Upper lobe of left lung (tissue), 4 donors: ENCODE results near the gene DHX57.

ENCODE experiments used
- CTCF ChIP-seq, 6 experiments: fragments of 450-650 bp in 4 of 6; fragments of 200-600 bp in 2 of 6; sonication (generic) in 2 of 6; IDR thresholded peaks; one replicate each; pipeline ENCODE4 v1.5.1; 2016 to 2019; ENCODE audit warnings: antibody characterized with exemption in 6 of 6
- POLR2A ChIP-seq, 4 donors: fragments of 450-650 bp; IDR thresholded peaks; one replicate each; pipeline ENCODE4 v1.5.1; 2016 to 2017; ENCODE audit warnings: antibody characterized with exemption in 4 of 4, mild to moderate bottlenecking in 2 of 4

DNA sequence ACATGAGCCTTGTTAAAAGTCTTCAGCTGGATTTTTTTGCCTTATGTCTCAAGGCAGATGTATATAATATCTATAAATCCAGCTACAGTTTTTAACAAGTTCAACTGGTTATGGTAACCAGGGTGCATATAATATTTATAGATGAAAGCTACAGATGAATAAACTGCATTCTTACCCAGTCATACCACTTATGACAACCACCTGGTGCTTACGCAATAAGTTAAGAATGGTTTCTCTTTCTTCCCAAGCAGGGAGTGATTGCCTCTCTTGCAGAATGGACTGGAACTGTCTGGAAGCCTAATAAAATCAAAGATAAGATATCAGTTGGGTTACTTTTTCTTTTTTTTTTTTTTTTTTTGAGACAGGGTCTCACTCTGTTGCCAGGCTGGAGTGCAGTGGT, 19.6 kb downstream of the DHX57 start:
- no peak for TF ChIP-seq CTCF (IDR thresholded peaks at IDR 0.05)
- no peak for TF ChIP-seq POLR2A (IDR thresholded peaks at IDR 0.05)
